Measurements from ENCODE around the gene MRPS6.

The MRPS6 gene

GRCh38 chr21:34071683-34072082, 1.7 kb upstream of the MRPS6 start:
- no peak for DNase-seq (ENCODE audit: low read depth, low spot score)

DNA sequence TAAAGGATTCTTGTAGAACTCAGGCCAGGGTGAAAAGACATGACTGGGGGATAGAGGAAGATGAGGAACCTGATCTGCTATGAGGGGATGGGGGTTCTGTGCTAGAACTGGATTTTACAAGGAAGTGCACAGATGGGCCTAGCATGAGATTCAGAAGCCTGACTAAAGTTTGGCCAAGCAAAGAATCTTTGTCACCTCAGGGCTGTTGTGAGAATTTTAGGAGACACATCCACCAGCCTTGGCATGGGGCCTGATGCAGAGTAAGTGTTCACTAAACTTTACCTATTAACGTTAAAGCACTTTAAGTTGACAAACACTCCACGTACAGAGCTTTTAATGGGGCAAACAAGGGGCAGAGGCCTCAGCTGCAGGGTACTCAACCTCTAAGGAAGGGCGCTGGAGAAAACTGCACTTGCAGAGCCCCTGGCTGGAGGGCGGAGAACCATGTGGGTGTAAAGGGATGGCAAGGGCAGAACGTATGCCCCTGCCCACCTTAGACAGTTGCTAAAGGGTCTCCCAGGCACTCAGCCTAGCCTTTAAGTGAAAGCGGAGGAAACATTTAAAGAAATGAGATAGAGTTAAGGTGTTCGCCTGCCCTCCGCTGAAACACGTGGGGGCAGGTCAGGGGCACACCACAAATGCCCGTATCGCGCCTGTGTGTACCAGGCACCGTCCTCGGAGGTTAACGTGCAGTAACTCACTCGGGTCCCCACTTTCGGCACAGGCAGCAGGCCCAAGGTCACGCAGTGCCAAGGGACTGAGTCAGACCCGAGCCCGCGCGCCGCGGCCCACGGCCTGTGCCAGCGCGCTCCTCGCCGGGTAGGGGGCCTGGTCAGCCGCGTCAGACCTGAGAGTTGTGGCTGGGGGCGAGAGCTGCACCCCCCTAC, 990 bp upstream of the MRPS6 start:
- no peak for DNase-seq (ENCODE audit: low read depth, low spot score)

GRCh38 chr21:34073749-34074282, 438 bp downstream of the MRPS6 start:
- DNase-seq (ENCODE audit: low read depth, low spot score): no peak

GRCh38 chr21:34074283-34075090, 1.1 kb downstream of the MRPS6 start:
- peak; percentile 54 for DNase-seq (ENCODE audit: low read depth, low spot score)

DNA sequence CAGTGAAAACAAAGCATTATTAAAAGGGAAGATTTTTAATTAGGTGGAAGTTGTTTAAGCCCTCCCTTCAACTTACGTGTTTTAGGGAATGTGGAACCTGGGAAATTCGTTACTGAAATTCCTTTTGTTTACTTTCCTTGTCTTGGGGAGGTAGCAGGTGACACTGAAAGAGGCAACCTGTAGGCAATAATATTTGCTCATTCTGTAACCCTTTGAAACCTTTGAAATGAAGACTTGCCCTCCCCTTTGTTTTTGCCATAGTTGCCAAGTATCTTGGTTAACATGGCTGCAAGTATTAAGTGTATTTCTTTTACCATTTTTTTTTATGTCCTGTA, 1.7 kb downstream of the MRPS6 start:
- DNase-seq (ENCODE audit: low read depth, low spot score): no peak

DNA sequence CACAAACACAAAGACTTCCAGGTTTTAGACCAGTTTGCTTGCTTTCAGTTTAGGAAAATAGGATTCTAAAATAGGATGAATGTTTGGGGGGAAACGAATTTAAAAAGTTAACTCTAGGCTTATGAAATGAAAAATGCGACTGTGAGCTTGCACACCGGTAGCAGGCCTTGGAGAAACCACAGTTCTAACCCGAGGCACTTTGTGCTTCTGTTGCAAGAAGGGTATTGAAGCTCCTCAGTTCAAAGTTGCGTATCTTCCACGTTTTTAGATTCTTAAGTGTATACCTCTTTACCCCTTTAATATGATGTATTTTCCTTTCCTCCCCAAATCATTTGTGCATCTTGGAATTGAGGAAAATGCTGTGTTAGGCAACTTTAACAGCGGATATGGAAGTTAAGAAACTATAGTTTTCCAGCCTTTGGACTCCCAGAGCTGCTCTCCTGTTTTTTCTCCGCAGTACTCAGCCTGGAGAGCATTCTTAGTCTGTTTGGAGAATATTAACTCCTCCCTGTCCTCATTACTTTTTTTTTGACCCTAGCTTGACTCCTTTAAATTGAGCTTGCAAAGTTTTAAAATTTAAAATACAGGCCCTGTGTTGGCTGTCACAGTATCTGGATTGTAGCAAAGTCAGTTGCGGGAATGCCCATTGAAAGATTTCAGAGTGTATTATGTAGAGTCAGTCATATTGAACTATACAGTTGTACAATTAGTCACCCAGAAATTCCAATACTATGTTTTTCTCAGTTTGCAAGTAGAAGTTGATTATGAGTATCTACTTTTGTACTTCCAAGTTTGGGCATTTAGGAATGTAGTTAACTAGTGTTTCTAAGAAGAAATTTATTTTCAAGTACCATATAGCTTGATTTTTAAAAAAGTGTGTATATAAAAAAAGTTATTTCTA, 2.6 kb downstream of the MRPS6 start:
- DNase-seq (ENCODE audit: low read depth, low spot score): no peak

GRCh38 chr21:34076835-34077234, 3.5 kb downstream of the MRPS6 start:
- no peak for DNase-seq (ENCODE audit: low read depth, low spot score)

- DNase-seq (ENCODE audit: low read depth, low spot score): no peak
Observed at GRCh38 chr21:34077888-34078287, 4.5 kb downstream of the MRPS6 start.

DNA sequence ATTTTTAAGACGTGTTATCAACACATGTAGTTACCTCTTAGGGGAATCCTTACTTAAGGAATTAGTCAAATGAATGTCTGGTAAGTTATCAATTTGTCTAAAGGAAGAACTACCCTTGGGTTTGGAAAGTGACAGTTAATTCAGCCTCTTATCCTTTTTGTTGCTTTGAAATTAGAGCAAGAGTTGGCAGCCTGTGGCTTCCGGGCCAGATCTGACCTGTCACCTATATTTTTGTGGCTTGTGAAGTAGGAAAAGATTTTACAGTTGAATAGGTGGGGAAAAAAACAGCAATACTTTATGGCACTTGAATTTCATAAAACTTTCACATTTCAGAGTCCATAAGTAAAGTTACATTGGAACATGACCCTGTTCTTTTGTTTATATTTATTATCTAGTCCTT, 5.5 kb downstream of the MRPS6 start:
- DNase-seq (ENCODE audit: low read depth, low spot score): no peak

GRCh38 chr21:34080710-34081109, 7.3 kb downstream of the MRPS6 start:
- no peak for DNase-seq (ENCODE audit: low read depth, low spot score)

DNA sequence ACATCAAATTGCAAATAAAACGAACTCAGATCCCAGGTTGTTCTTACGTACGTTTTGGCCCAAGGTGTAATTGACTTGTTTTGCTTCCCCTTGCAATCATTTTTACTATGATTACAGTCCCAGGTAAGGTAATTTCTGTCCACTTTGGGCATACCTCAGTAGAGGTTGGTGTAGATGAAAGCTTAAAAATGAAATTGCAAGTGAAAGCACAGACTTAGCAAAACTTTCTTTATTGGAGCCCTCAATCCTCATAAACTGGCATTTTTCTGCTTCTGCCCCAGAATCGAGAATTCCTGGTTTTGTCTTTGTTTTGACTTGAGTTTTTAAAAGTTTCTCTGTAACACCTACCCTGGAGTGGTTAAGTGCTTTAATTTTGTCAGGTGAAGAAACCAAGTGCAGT, 9.4 kb downstream of the MRPS6 start:
- no peak for DNase-seq (ENCODE audit: low read depth, low spot score)

GRCh38 chr21:34083357-34083756, 10.0 kb downstream of the MRPS6 start:
- no peak for DNase-seq (ENCODE audit: low read depth, low spot score)

DNA sequence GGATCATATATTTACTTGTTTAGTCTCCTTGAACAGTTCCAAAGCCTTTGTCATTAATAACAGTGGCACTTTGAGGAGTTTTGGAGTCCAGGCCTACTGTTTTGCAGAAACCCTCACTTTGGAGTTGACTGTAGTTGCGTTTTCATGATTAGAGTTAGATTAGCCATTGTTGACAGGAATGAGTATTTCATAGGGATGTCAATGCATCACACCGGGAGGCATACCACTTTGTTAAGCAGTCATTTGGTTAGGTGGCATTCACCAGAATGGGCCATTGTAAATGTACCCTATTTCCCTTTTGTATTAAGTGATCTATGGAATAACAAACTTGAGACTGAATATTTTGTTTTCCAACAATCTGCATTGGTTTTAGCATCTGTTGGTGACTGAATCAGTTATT, 11.8 kb downstream of the MRPS6 start:
- no peak for DNase-seq (ENCODE audit: low read depth, low spot score)

- DNase-seq (ENCODE audit: low read depth, low spot score): no peak
Observed at GRCh38 chr21:34086887-34087306, 13.5 kb downstream of the MRPS6 start.

- no peak for DNase-seq (ENCODE audit: low read depth, low spot score)
Observed at GRCh38 chr21:34088752-34089151, 15.4 kb downstream of the MRPS6 start.

GRCh38 chr21:34091032-34091431, 17.7 kb downstream of the MRPS6 start:
- DNase-seq (ENCODE audit: low read depth, low spot score): no peak

DNA sequence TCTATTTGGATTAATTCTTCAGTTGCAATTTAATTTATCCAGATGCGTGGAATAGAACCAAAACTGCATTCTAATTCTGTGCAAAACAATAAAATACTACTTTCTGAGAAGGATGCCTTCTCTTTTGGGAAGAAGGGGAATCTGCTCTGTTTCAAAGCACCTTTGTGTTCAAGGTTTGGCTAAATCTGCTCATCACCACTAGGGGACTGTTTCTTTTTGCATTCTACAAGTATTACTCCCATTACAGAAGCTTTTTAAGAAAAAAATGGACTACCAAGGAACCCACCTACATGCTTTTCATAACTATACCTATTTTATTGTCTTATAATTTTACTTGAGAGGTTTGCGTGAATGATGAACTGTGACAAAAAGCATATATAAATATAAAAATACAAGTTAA, 18.2 kb downstream of the MRPS6 start:
- DNase-seq (ENCODE audit: low read depth, low spot score): no peak

DNA sequence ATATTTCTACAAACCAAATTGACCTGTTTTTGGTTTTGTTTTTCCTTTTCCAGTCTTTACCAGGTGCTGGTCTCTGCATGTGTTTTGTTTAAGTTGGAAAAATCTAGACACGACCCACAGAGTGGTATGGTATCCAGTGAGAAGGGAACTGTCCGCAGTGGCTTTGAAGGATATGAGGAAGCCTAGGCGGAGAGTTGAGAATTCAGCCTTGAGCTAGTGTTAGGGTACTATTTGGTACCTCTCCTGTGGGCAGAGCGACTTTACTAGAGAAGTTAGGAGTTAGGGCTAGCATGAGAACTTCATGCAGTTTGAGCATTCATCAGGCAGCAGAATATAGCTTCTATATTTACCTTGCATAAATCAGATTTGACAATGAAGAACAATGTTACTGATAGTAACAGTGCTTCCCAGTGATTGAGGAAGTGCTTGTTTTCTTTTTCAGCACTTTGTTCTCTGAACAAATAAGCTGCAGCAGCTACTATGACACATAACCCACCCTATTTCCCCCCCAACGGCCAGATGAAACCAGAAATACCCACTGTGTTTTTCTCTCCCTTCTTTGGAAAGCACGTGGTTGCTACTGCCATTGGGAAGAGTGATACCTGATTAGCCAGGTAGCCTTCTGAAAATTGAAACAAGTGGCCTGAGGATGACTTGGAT, 19.0 kb downstream of the MRPS6 start:
- no peak for DNase-seq (ENCODE audit: low read depth, low spot score)

- no peak for DNase-seq (ENCODE audit: low read depth, low spot score)
Observed at GRCh38 chr21:34093083-34093482, 19.7 kb downstream of the MRPS6 start.

DNA sequence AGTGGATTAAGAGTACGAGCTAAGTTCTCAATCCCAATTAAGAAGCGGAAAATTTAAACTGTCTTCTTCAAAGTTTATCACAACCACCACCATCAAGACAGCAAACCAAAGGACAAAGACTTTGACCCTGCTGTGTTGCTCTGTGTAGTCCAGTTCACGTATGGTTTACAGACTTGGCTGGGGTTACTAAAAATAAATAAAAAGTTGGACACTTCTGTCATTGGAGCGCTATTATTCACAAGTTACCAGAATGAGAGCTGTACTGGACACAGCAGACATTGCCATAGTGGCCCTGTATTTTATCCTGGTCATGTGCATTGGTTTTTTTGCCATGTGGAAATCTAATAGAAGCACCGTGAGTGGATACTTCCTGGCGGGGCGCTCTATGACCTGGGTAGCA, 21.6 kb downstream of the MRPS6 start:
- DNase-seq (ENCODE audit: low read depth, low spot score): no peak

- DNase-seq (ENCODE audit: low read depth, low spot score): no peak
Observed at GRCh38 chr21:34097442-34097841, 24.1 kb downstream of the MRPS6 start.
